Neural progenitor cell (in vitro differentiated cells): Measurements from ENCODE around the gene KCNH2.

Experiments used
- CTCF ChIP-seq: fragments of 200-600 bp; sonication (generic); IDR thresholded peaks from 2 replicates; pipeline ENCODE4 v1.5.1; 2017; ENCODE audit warnings: antibody characterized with exemption, mild to moderate bottlenecking
- EZH2 ChIP-seq: fragments of 200-600 bp; sonication (generic); IDR thresholded peaks from 2 replicates; pipeline ENCODE4 v1.6.1; 2017; ENCODE audit warnings: antibody characterized with exemption, mild to moderate bottlenecking, moderate library complexity

DNA sequence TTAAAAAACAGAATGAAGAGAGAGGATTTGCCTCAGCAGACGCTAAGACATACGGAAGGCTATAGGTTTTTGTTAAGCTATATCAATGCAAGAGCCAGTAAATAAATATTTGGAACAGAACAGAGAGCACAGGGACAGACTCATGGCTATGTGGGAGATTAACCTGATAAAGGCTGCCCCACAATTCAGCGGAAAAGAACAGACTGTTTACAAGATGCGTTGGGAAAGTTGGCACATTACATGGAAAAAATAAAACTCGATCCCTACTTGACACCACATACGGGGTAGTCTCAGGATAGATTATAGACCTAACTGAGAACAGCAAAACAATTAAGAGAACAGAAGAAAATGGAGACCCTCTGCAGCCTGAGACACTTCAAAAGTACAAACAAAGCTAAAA is 10.8 kb downstream of the KCNH2 start:
- TF ChIP-seq CTCF (no peak), EZH2 (no peak)
